GM23338 (cell line): Measurements from ENCODE around the gene UBE2QL1.

Source experiments
- CREB1 ChIP-seq: fragments of 250-450 bp; sonication (Bioruptor Pico); IDR thresholded peaks from 2 replicates; pipeline ENCODE4 v1.5.0; 2020; ENCODE audit warnings: low read depth, mild to moderate bottlenecking, moderate library complexity
- CTCF ChIP-seq, 2 experiments: fragments of 200-600 bp in 1 of 2; sonication (generic) in 1 of 2; conservative IDR thresholded peaks; 2 replicates each; pipeline versions ENCODE4 v1.5.1 to v1.6.1; 2016 to 2017; ENCODE audit warnings: antibody characterized with exemption in 2 of 2, low read depth in 2 of 2, mild to moderate bottlenecking in 2 of 2, moderate library complexity in 1 of 2
- ETS1 ChIP-seq: IDR thresholded peaks from 2 replicates; pipeline ENCODE4 v1.6.1; 2016; ENCODE audit warnings: antibody characterized with exemption
- EZH2 ChIP-seq: fragments of 200-600 bp; sonication (generic); IDR thresholded peaks from one replicate; pipeline ENCODE4 v1.8.0; 2017; ENCODE audit warnings: antibody characterized with exemption, mild to moderate bottlenecking, low read depth; ENCODE audit not compliant: unreplicated experiment
- EZH2phosphoT487 ChIP-seq: fragments of 200-600 bp; sonication (generic); IDR thresholded peaks from one replicate; pipeline ENCODE4 v1.8.1; 2018; ENCODE audit warnings: antibody characterized with exemption; ENCODE audit not compliant: unreplicated experiment
- JUNB ChIP-seq: IDR thresholded peaks from one replicate; pipeline ENCODE4 v1.6.1; 2016; ENCODE audit warnings: antibody characterized with exemption; ENCODE audit not compliant: unreplicated experiment
- NANOG ChIP-seq: IDR thresholded peaks from 2 replicates; pipeline ENCODE4 v1.6.1; 2016; ENCODE audit warnings: antibody characterized with exemption, borderline replicate concordance
- POLR2AphosphoS5 ChIP-seq: IDR thresholded peaks from 2 replicates; pipeline ENCODE4 v1.6.1; 2016; ENCODE audit warnings: antibody characterized with exemption, low read depth
- REST ChIP-seq: IDR thresholded peaks from one replicate; pipeline ENCODE4 v1.6.1; 2018; ENCODE audit warnings: antibody characterized with exemption; ENCODE audit not compliant: unreplicated experiment
- STAT1 ChIP-seq: IDR thresholded peaks from one replicate; pipeline ENCODE4 v1.6.1; 2016; ENCODE audit warnings: antibody characterized with exemption; ENCODE audit not compliant: unreplicated experiment
- ZNF114 ChIP-seq: fragments of 250-450 bp; sonication (Bioruptor Pico); IDR thresholded peaks from 2 replicates; pipeline ENCODE4 v1.5.0; 2020; ENCODE audit warnings: mild to moderate bottlenecking, moderate library complexity
- ZNF331 ChIP-seq: fragments of 250-450 bp; sonication (Bioruptor Pico); IDR thresholded peaks from 2 replicates; pipeline ENCODE4 v1.5.0; 2020; ENCODE audit warnings: low read depth, mild to moderate bottlenecking, moderate library complexity
- ZNF462 ChIP-seq: fragments of 250-450 bp; sonication (Bioruptor Pico); IDR thresholded peaks from 2 replicates; pipeline ENCODE4 v1.5.0; 2020; ENCODE audit warnings: mild to moderate bottlenecking, moderate library complexity

- TF ChIP-seq CTCF (conservative IDR thresholded peaks at IDR 0.05; ENCODE audit: low read depth in 2 of 2): no peak
- no peak for TF ChIP-seq EZH2
- TF ChIP-seq REST: no peak
- no peak for TF ChIP-seq JUNB
- no peak for TF ChIP-seq POLR2AphosphoS5
- no peak for TF ChIP-seq EZH2phosphoT487
- TF ChIP-seq ZNF114 (CRISPR knock-in tag): no peak
- TF ChIP-seq ZNF462 (CRISPR knock-in tag): no peak
- TF ChIP-seq STAT1: no peak
- TF ChIP-seq CREB1 (CRISPR knock-in tag): no peak
- TF ChIP-seq ETS1: no peak
- TF ChIP-seq NANOG: no peak
- TF ChIP-seq ZNF331: no peak
Measured at GRCh38 chr5:6462671-6463070, 14.0 kb downstream of the UBE2QL1 start.
